Muscle of leg (tissue), 11 donors: ENCODE data around the gene ZNF197. TPM values are rescaled to one million over a fixed set of nuclear protein-coding genes. Genes with fewer than 3 reads are reported as not detected.

ENCODE experiments used
- DNase-seq: peaks from one replicate; pipeline ENCODE4 v3.0.0; 2013
- H3K27ac ChIP-seq: one replicate; pipeline ENCODE4 v1.5.1; 2013; ENCODE audit warnings: mild to moderate bottlenecking, low read length, control low read depth
- H3K27me3 ChIP-seq: one replicate; pipeline ENCODE4 v1.6.1; 2013; ENCODE audit warnings: low read length; ENCODE audit not compliant: control insufficient read depth, insufficient read depth
- H3K36me3 ChIP-seq: one replicate; pipeline ENCODE4 v1.6.1; 2013; ENCODE audit warnings: low read length; ENCODE audit not compliant: control insufficient read depth, insufficient read depth
- H3K4me1 ChIP-seq: one replicate; pipeline ENCODE4 v1.6.1; 2013; ENCODE audit warnings: low read length; ENCODE audit not compliant: control insufficient read depth, insufficient read depth
- H3K4me3 ChIP-seq: one replicate; pipeline ENCODE4 v1.5.1; 2013; ENCODE audit warnings: low read length, control low read depth
- H3K9me3 ChIP-seq: replicated peaks from 2 replicates; pipeline ENCODE4 v1.6.1; 2013; ENCODE audit warnings: low read depth, low read length; ENCODE audit not compliant: control insufficient read depth
- WGBS: methylation state at CpG from one replicate; pipeline ENCODE4 v1.1.5; 2013; ENCODE audit warnings: missing lambda C conversion rate; ENCODE audit not compliant: insufficient coverage; 5-methylcytosine and 5-hydroxymethylcytosine counted together
- polyA plus RNA-seq, 8 donors: library from polyadenylated mRNA; unstranded; fragments of 120-200 nt; gene quantifications; one replicate each; pipeline versions ENCODE4 v1.2.1 to v1.2.3, GENCODE V29; 2013; ENCODE audit warnings: inconsistent platforms in 1 of 8, low replicate concordance in 1 of 8; ENCODE audit not compliant: insufficient read length in 8 of 8, insufficient read depth in 1 of 8
- total RNA-seq: library from RNA; stranded (reverse); fragments of 120-200 nt; gene quantifications from one replicate; pipeline ENCODE4 v1.2.4, GENCODE V29; 2013

Gene ZNF197
- total and polyA plus RNA-seq, 9 donors, result 11.8 to 20.9 (median 16.5) TPM

GRCh38 chr3:44596621-44597020 is 28.2 kb upstream of the ZNF197 start:
- no peak for DNase-seq
- Histone ChIP-seq H3K36me3 (peaks cover 32% of the 10 kb centered on the region), H3K9me3 (peaks cover 59% of the 10 kb centered on the region), H3K4me3 (no peak overlapping the region), H3K27ac (no peak overlapping the region), H3K4me1 (no peaks in the 10 kb centered on the region), H3K27me3 (no peaks in the 10 kb centered on the region)
- WGBS, result 100% methylated on average over 1 of the region's 1 CpG

DNA sequence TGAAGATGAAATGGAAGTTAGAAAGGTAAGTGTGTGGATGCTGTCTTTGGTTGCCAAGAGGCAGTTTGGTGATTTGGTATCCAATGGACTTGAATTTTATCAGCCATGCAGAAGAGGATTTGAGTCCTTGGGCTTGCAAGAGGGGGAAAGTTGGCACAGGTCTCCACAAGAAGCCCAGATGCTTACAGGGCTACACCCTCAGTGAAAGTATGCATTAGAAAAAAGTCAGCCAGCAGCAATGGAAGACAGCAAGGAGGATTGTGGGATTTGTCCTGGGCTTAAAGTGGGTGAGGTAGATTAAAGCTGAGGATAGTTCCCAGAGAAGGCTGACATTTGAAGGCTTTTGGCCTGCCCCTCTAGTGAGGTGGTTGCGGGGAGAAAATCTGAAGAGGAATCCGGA is 23.1 kb upstream of the ZNF197 start:
- Histone ChIP-seq H3K4me1 (no peaks in the 10 kb centered on the region), H3K9me3 (peaks cover 40% of the 10 kb centered on the region), H3K36me3 (peaks cover 7% of the 10 kb centered on the region), H3K27me3 (no peaks in the 10 kb centered on the region), H3K4me3 (no peak overlapping the region), H3K27ac (no peak overlapping the region)
- no CpG with 5 or more reads among the region's 2 CpGs for WGBS
- no peak for DNase-seq

DNA sequence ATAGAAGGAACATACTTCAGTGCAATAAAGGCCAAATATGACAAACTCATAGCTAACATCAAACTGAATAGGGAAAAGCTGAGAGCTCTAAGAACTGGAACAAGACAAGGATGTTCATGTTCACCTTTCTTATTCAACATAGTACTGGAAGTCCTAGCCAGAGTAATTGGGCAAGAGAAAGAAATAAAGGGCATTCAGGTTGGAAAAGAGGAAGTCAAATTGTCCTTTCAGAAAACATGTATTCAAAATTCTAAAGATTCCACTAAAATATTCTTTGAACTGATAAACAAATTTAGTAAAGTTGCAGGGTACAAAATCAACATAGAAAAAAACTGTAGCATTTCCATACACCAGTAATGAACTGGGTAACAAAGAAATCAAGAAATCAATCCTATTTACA is 12.2 kb upstream of the ZNF197 start:
- DNase-seq, result no peak
- Histone ChIP-seq H3K4me1 (no peaks in the 10 kb centered on the region), H3K36me3 (no peaks in the 10 kb centered on the region), H3K27me3 (no peaks in the 10 kb centered on the region), H3K9me3 (peaks cover 33% of the 10 kb centered on the region), H3K4me3 (no peak overlapping the region), H3K27ac (no peak overlapping the region)

DNA sequence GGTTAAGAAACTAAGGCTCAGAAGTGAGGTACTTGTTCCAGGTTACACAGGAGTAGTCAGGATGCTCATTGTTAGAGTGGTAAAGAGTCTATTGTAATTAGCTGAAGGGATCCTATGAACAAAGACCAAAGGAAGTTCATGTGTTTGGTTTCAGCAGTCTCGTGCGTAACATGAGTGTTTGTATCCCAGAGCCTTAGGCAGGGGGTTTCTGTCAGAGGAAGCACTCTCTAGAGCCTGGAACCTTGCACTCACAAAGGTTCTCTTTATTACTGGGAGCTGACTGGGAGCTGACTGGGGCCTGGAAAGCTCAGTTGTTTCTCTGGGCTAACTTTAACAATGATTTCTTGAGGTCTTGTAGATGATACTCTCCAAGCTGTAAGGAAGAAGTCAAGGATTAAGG is 3.9 kb downstream of the ZNF197 start:
- peaks cover 2% of the 10 kb centered on the region for H3K4me1 ChIP-seq
- 88% methylated on average over 2 of the region's 2 CpGs for WGBS
- no peak for DNase-seq
- no peaks in the 10 kb centered on the region for H3K9me3 ChIP-seq
- H3K4me3 ChIP-seq, result no peak overlapping the region
- H3K36me3 ChIP-seq, result peaks cover 29% of the 10 kb centered on the region
- no peaks in the 10 kb centered on the region for H3K27me3 ChIP-seq
- no peak overlapping the region for H3K27ac ChIP-seq

DNA sequence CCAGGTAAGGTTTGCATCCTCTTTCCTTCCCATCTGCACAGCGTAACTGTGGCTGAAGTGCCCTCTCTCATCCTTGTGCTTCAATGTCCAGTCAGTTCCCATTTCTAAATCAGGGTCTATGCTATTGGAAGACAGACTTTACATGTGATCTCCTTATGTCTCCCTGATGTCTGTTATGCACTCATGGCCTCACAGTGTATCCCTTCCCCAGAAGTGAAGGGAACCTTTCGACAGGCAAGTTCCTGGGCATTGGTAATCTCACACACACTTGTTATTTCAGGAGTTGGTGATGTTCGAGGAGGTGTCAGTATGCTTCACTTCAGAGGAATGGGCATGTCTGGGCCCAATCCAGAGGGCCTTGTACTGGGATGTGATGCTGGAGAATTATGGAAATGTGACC is 7.4 kb downstream of the ZNF197 start:
- no peak for DNase-seq
- Histone ChIP-seq H3K9me3 (peaks cover 1% of the 10 kb centered on the region), H3K36me3 (peaks cover 35% of the 10 kb centered on the region), H3K27me3 (no peaks in the 10 kb centered on the region), H3K27ac (no peak overlapping the region), H3K4me1 (no peaks in the 10 kb centered on the region), H3K4me3 (no peak overlapping the region)
- WGBS, result 100% methylated on average over 1 of the region's 3 CpGs

GRCh38 chr3:44642337-44642736 is 17.5 kb downstream of the ZNF197 start:
- WGBS, result no CpG with 5 or more reads among the region's 4 CpGs
- Histone ChIP-seq H3K27me3 (no peaks in the 10 kb centered on the region), H3K27ac (no peak overlapping the region), H3K9me3 (peaks cover 44% of the 10 kb centered on the region), H3K4me3 (no peak overlapping the region), H3K36me3 (peaks cover 35% of the 10 kb centered on the region), H3K4me1 (no peaks in the 10 kb centered on the region)
- no peak for DNase-seq

- peaks cover 33% of the 10 kb centered on the region for H3K36me3 ChIP-seq
- DNase-seq, result no peak
- no peaks in the 10 kb centered on the region for H3K4me1 ChIP-seq
- H3K9me3 ChIP-seq, result peaks cover 43% of the 10 kb centered on the region
- 100% methylated on average over 1 of the region's 4 CpGs for WGBS
- no peaks in the 10 kb centered on the region for H3K27me3 ChIP-seq
- no peak overlapping the region for H3K27ac ChIP-seq
- no peak overlapping the region for H3K4me3 ChIP-seq
Measured at GRCh38 chr3:44643024-44643423, 18.2 kb downstream of the ZNF197 start.

DNA sequence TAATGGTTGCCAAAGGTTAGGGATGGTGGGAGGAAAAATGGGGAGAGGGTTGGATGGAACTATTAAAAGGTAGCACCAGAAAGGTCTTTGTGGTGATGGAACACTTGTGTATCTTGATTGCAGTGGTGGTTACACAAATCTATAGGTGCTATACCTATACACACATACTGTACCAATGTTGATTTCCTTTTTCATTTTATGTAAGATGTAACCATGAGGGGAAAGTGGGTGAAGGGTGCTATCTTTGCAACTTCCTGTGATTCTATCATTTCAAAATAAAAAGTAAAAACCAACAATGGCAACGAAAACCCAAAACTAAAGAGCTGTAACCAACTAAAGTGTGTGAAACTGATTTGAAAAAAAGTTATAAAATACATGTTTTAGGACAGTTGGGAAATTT is 22.9 kb downstream of the ZNF197 start:
- Histone ChIP-seq H3K9me3 (peaks cover 20% of the 10 kb centered on the region), H3K27ac (no peak overlapping the region), H3K27me3 (no peaks in the 10 kb centered on the region), H3K4me1 (no peaks in the 10 kb centered on the region), H3K4me3 (no peak overlapping the region), H3K36me3 (peaks cover 26% of the 10 kb centered on the region)
- no peak for DNase-seq
- WGBS, result no CpG with 5 or more reads among the region's 1 CpG

DNA sequence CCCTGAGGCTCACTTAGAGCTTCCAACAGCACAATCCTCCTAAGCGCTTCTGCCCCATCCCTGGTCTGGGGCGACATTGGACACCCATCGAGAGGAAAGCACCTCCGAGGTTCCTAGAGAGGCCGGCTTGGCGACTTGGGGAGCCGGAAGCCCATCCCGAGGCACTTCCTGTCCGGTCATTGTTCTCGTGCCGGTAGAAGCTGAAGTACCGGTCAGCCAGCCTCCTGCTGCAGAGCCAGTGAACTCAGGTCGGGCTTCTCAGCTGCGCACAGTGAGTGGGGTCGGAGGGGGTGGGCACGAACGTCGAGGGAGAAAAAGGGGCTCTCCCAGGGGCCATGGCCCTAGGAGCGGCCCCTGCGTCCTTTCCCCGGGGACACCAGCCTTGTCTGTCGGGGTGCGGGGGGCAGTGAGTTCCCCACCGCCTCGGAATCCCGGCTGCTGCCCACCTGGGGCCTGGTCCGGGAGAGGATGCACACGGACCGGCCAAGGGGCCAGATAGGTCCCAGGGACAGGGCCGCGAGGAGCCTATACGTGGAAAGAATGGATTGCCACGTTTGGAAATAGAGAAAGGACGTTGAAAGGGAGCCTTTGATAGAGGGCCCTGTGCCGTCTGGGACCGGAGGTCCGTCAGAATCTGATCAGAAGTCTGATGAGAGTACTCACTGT is 23.9 kb downstream of the ZNF197 start, which contains the start of gene ZNF35:
Gene ZNF35 (plus strand): TSS at position 169 of the 666 bp plus-strand sequence. CDS start 2,336 bp downstream, outside the sequence.
- H3K9me3 ChIP-seq, result peaks cover 11% of the 10 kb centered on the region
- under 1% methylated on average over 34 of the region's 37 CpGs for WGBS
- peak within 1 kb of the TSS; percentile 81 for H3K27ac ChIP-seq
- H3K4me3 ChIP-seq, result peak within 1 kb of the TSS; percentile 89
- no peaks in the 10 kb centered on the region for H3K4me1 ChIP-seq
- H3K36me3 ChIP-seq, result peaks cover 28% of the 10 kb centered on the region
- peak; percentile 91 for DNase-seq
- no peaks in the 10 kb centered on the region for H3K27me3 ChIP-seq

DNA sequence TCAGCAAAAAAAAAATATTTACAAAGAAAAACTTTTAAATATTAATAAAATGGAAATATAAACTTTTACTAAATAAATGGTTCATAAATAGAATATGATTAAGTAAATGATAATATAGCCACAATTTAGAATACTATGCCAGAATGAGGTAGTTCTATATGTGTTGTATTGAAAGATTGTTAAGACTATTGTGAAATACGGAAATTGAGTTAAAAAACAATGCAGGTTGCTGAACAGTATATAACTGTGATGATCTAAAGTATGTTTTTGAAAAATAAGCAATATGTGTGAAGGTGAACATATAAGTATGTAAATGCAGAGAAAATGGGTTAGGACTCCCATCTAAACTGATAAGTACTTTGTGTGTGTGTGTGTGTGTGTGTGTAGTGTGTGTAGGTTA is 24.9 kb downstream of the ZNF197 start:
- peaks cover 5% of the 10 kb centered on the region for H3K9me3 ChIP-seq
- 83% methylated on average over 1 of the region's 1 CpG for WGBS
- H3K4me3 ChIP-seq, result no peak overlapping the region
- H3K4me1 ChIP-seq, result no peaks in the 10 kb centered on the region
- H3K27ac ChIP-seq, result no peak overlapping the region
- DNase-seq, result no peak
- peaks cover 34% of the 10 kb centered on the region for H3K36me3 ChIP-seq
- H3K27me3 ChIP-seq, result no peaks in the 10 kb centered on the region

GRCh38 chr3:44654039-44654438 is 29.2 kb downstream of the ZNF197 start:
- WGBS, result 87% methylated on average over 2 of the region's 5 CpGs
- Histone ChIP-seq H3K36me3 (peaks cover 59% of the 10 kb centered on the region), H3K27me3 (no peaks in the 10 kb centered on the region), H3K9me3 (peaks cover 12% of the 10 kb centered on the region), H3K4me1 (no peaks in the 10 kb centered on the region), H3K4me3 (no peak overlapping the region), H3K27ac (no peak overlapping the region)
- DNase-seq, result peak; percentile 3
